ENCODE results near the gene AKR7A2.

Gene AKR7A2

DNA sequence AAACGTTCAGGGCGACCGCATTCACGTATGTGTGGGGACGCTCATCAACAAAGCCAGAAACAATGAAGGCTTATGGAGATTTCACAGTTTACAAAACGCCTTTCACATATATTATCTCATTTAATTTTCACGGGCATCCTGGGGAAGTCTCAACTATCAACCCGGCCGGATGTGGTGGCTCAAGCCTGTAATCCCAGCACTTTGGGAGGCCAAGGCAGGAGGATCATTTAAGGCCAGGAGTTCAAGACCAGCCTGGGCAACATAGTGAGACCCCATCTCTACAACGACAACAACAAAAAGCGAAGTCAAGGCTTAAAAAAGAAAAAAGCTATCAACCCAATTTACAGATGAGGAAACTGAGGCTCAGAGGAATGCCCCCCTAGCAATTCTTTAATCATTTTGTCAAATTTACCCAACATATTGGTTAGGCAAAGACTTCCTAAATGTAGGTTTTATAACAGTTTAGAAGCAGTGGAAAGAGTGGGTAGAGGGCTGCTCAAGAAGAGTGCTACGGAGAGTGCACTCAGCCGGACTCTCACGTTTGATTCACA lies 28.5 kb upstream of the AKR7A2 start:
- H3K27ac Mint-ChIP-seq: no peak overlapping the region
- H3K36me3 Mint-ChIP-seq (ENCODE audit: low read depth): peaks cover 21% of the 10 kb centered on the region
- H3K9me3 Mint-ChIP-seq: no peaks in the 10 kb centered on the region
- H3K4me1 Mint-ChIP-seq: peaks cover 6% of the 10 kb centered on the region
- H3K27me3 Mint-ChIP-seq (ENCODE audit: low read depth): no peaks in the 10 kb centered on the region
- H3K4me3 Mint-ChIP-seq: no peak overlapping the region
- TF ChIP-seq, protein P1, sequence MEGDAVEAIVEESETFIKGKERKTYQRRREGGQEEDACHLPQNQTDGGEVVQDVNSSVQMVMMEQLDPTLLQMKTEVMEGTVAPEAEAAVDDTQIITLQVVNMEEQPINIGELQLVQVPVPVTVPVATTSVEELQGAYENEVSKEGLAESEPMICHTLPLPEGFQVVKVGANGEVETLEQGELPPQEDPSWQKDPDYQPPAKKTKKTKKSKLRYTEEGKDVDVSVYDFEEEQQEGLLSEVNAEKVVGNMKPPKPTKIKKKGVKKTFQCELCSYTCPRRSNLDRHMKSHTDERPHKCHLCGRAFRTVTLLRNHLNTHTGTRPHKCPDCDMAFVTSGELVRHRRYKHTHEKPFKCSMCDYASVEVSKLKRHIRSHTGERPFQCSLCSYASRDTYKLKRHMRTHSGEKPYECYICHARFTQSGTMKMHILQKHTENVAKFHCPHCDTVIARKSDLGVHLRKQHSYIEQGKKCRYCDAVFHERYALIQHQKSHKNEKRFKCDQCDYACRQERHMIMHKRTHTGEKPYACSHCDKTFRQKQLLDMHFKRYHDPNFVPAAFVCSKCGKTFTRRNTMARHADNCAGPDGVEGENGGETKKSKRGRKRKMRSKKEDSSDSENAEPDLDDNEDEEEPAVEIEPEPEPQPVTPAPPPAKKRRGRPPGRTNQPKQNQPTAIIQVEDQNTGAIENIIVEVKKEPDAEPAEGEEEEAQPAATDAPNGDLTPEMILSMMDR (IDR thresholded peaks at IDR 0.05; ENCODE audit: unreplicated experiment in 3 of 3): no peak

DNA sequence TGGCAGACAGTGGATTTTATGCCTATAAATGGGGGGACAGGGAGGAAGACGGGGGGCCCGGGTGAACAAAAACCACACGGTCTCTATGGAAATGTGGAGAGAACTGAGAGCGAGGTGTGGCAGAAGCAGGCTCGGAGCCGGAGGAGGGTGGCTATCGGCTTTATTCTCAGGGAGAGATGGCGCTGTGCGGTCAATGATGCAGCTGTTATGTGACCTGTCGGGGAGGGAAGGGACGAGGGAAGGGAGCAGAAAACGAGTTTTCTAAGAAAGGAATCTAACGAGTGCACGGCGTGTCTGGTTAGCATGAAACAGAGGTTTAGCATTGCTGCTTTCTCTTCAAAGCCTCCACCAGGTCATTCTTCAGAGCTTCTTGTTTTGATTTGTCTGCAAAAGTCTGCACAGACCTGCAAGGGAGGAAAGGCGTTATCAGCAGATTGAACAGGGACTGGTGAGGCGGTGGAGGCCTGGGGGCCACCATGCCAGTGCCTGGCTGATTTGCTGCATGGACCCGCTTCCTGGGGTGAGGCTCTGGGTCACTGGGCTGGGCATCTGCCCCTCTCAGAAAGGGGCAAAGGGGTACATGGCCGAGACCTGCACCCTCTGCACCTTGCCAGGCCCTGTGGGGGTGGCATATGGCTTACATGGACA lies 27.4 kb upstream of the AKR7A2 start:
- no peaks in the 10 kb centered on the region for H3K27me3 Mint-ChIP-seq (ENCODE audit: low read depth)
- peak overlapping the region in 1 of 3 experiments; percentile 54 for H3K27ac Mint-ChIP-seq
- H3K4me1 Mint-ChIP-seq: peaks cover 6% of the 10 kb centered on the region
- TF ChIP-seq, protein P1 (IDR thresholded peaks at IDR 0.05; ENCODE audit: unreplicated experiment in 3 of 3): no peak
- no peaks in the 10 kb centered on the region for H3K9me3 Mint-ChIP-seq
- no peak overlapping the region for H3K4me3 Mint-ChIP-seq
- H3K36me3 Mint-ChIP-seq (ENCODE audit: low read depth): peaks cover 20% of the 10 kb centered on the region

DNA sequence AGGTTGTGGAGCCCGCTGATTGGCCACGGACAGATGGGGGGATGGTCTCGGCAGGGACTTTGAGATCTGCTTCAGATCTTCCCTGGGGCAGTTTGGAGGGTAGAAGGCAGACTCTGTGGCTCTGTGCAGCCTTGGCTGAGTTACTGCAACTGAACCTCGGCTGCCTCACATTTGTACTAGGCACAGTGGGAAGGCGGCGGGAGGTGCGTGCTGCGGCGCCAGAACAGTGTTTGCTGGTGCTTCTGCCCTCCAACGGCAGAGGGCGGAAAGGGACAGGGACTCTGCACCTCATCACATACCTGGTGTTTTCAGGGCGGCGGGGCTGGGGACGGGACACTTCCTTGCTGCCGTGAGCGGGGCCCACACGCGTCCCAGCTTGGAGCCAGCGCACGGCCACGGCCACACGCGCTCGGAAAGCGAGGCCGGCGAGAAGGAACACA lies 26.4 kb upstream of the AKR7A2 start:
- peaks cover 6% of the 10 kb centered on the region for H3K4me1 Mint-ChIP-seq
- TF ChIP-seq, protein P1 (IDR thresholded peaks at IDR 0.05; ENCODE audit: unreplicated experiment in 3 of 3): peak in 2 of 3 experiments; percentile 31 to 39
- no peaks in the 10 kb centered on the region for H3K27me3 Mint-ChIP-seq (ENCODE audit: low read depth)
- H3K4me3 Mint-ChIP-seq: no peak overlapping the region
- no peaks in the 10 kb centered on the region for H3K9me3 Mint-ChIP-seq
- peaks cover 16% of the 10 kb centered on the region for H3K36me3 Mint-ChIP-seq (ENCODE audit: low read depth)
- peak overlapping the region in 1 of 3 experiments; percentile 4 for H3K27ac Mint-ChIP-seq

DNA sequence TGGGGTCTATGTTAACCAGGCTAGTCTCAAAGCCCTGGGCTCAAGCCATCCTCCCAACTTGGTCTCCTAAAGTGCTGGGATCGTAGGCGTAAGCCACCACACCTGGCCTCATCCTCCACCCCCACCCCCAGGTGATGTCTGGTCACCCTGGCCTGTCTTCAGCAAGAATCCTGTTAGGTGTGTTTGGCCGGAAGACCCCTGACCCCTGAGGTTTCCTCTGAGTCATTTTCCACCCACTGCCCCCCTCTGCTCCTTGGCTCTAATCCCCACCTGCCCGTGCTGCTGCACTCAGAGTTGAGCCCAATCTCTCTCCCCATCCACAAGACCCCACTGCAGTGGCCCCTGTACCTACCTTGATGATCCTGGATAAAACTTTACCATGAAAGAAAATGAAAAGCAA lies 25.3 kb upstream of the AKR7A2 start:
- H3K27ac Mint-ChIP-seq: no peak overlapping the region
- peaks cover 6% of the 10 kb centered on the region for H3K4me1 Mint-ChIP-seq
- no peaks in the 10 kb centered on the region for H3K9me3 Mint-ChIP-seq
- TF ChIP-seq, protein P1 (IDR thresholded peaks at IDR 0.05; ENCODE audit: unreplicated experiment in 3 of 3): no peak
- peaks cover 11% of the 10 kb centered on the region for H3K36me3 Mint-ChIP-seq (ENCODE audit: low read depth)
- H3K27me3 Mint-ChIP-seq (ENCODE audit: low read depth): no peaks in the 10 kb centered on the region
- H3K4me3 Mint-ChIP-seq: no peak overlapping the region

DNA sequence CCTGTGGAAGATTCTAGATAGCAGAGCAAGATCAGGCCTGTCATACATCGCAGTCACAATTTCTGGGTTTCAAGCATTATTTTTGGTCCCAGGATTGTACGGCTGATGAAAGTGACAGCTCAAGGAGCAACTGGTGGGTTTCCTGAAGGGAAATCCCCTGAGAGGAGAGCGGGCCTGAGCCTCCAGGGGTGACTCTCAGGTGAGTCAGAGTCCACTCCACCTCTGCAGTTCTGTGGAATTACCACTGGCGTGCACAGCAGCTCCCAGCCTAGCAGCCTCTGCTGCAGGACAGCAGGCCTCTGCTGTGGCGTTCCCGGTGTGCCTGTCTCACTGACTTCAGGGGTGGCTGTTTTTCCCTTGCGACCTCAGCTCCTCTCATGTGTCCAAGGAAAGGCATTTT lies 24.6 kb upstream of the AKR7A2 start:
- H3K9me3 Mint-ChIP-seq: no peaks in the 10 kb centered on the region
- no peak overlapping the region for H3K27ac Mint-ChIP-seq
- TF ChIP-seq, protein P1 (IDR thresholded peaks at IDR 0.05; ENCODE audit: unreplicated experiment in 3 of 3): no peak
- peaks cover 6% of the 10 kb centered on the region for H3K4me1 Mint-ChIP-seq
- no peaks in the 10 kb centered on the region for H3K27me3 Mint-ChIP-seq (ENCODE audit: low read depth)
- H3K36me3 Mint-ChIP-seq (ENCODE audit: low read depth): peaks cover 11% of the 10 kb centered on the region
- no peak overlapping the region for H3K4me3 Mint-ChIP-seq
